H1 (cell line): ENCODE measurements around the gene MICU2. TPM values are rescaled to one million over a fixed set of nuclear protein-coding genes. Genes with fewer than 3 reads are reported as not detected.

Source experiments
- CTCF ChIA-PET: fragments of 300-600 bp; sonication (Branson Sonifier 250); formaldehyde crosslinking; loops from one replicate; lab custom pipeline; 2021; ENCODE audit not compliant: partially characterized antibody; lab: Charles Lee
- POLR2A ChIA-PET: fragments of 300-600 bp; sonication (Branson Sonifier 250); formaldehyde crosslinking; loops from one replicate; lab custom pipeline; 2021; ENCODE audit warnings: inconsistent platforms; ENCODE audit not compliant: partially characterized antibody; lab: Charles Lee
- DNase-seq, 2 experiments: peaks; one replicate each; pipeline versions ENCODE4 v3.0.0 to v3.0.0-alpha.2; 2010 to 2022; ENCODE audit warnings: low spot score in 2 of 2, low read depth in 1 of 2, mixed read lengths in 1 of 2
- FAIRE-seq: peaks from 2 replicates; lab custom pipeline; 2011; peaks lifted over from hg19 to GRCh38; lab: Jason Lieb, UNC
- H2AFZ ChIP-seq: 2 replicates; pipeline ENCODE4 v1.8.1; 2012; ENCODE audit warnings: low read length, inconsistent platforms
- H2AK5ac ChIP-seq: 2 replicates; pipeline ENCODE4 v1.6.1; 2013; ENCODE audit warnings: low read depth, low read length
- H2BK120ac ChIP-seq: replicated peaks from 2 replicates; pipeline ENCODE3; 2013; ENCODE audit warnings: low read depth, low read length, inconsistent platforms
- H2BK12ac ChIP-seq: 2 replicates; pipeline ENCODE4 v1.6.1; 2013; ENCODE audit warnings: low read depth, low read length
- H2BK15ac ChIP-seq: 2 replicates; pipeline ENCODE4 v1.6.1; 2013; ENCODE audit warnings: low read length
- H2BK20ac ChIP-seq: 2 replicates; pipeline ENCODE4 v1.6.1; 2013; ENCODE audit warnings: low read length
- H2BK5ac ChIP-seq: 2 replicates; pipeline ENCODE4 v1.6.1; 2013; ENCODE audit warnings: low read depth, low read length
- H3K14ac ChIP-seq: 2 replicates; pipeline ENCODE4 v1.6.1; 2013; ENCODE audit warnings: inconsistent platforms; ENCODE audit not compliant: insufficient read length
- H3K18ac ChIP-seq: 2 replicates; pipeline ENCODE4 v1.6.1; 2013; ENCODE audit warnings: low read length; ENCODE audit errors: extremely low read depth
- H3K23ac ChIP-seq: 2 replicates; pipeline ENCODE4 v1.6.1; 2013; ENCODE audit warnings: inconsistent platforms; ENCODE audit not compliant: insufficient read length
- H3K23me2 ChIP-seq: 2 replicates; pipeline ENCODE4 v1.6.1; 2013; ENCODE audit warnings: low read depth, low read length
- H3K27ac ChIP-seq: 2 replicates; pipeline ENCODE4 v1.6.1; 2011; ENCODE audit warnings: low read depth, low read length, inconsistent platforms
- H3K27me3 ChIP-seq, 4 experiments: replicated peaks in 1 of 4; 1 replicate in 1 of 4; 2 replicates in 3 of 4; pipeline versions ENCODE4 v1.6.1 to v1.8.1; 2011 to 2013; ENCODE audit warnings: low read length in 3 of 4, mild to moderate bottlenecking in 3 of 4, inconsistent platforms in 2 of 4, mixed read lengths in 2 of 4, moderate library complexity in 1 of 4; ENCODE audit not compliant: control insufficient read depth in 3 of 4, insufficient read depth in 3 of 4; ENCODE audit errors: extremely low read depth in 1 of 4
- H3K36me3 ChIP-seq, 4 experiments: 2 replicates each; pipeline versions ENCODE4 v1.6.1 to v1.8.1; 2011 to 2013; ENCODE audit warnings: mild to moderate bottlenecking in 4 of 4, low read length in 3 of 4, moderate library complexity in 2 of 4, control low read depth in 1 of 4, inconsistent platforms in 1 of 4; ENCODE audit not compliant: insufficient read depth in 4 of 4, control insufficient read depth in 2 of 4
- H3K4ac ChIP-seq: replicated peaks from 2 replicates; pipeline ENCODE3; 2013; ENCODE audit warnings: low read length, low read depth, mixed read lengths, inconsistent platforms; ENCODE audit not compliant: insufficient read length
- H3K4me1 ChIP-seq, 4 experiments: replicated peaks in 1 of 4; 1 replicate in 1 of 4; 2 replicates in 3 of 4; pipeline versions ENCODE4 v1.6.1 to v1.8.1; 2011 to 2013; ENCODE audit warnings: low read length in 3 of 4, inconsistent platforms in 2 of 4, mixed read lengths in 1 of 4; ENCODE audit not compliant: insufficient read depth in 4 of 4, control insufficient read depth in 3 of 4
- H3K4me2 ChIP-seq, 2 experiments: 2 replicates each; pipeline versions ENCODE4 v1.6.1 to v1.8.1; 2011 to 2013; ENCODE audit warnings: low read depth in 2 of 2, low read length in 2 of 2, control low read depth in 1 of 2, inconsistent platforms in 1 of 2, mild to moderate bottlenecking in 1 of 2; ENCODE audit not compliant: insufficient read depth in 1 of 2
- H3K4me3 ChIP-seq, 4 experiments: fragments of 200-600, 300-600 bp in 1 of 4; sonication (generic), shearing (Covaris generic), sonication (Bioruptor Twin) in 1 of 4; 2 replicates each; pipeline versions ENCODE4 v1.5.1 to v1.8.1; 2011 to 2016; ENCODE audit warnings: low read length in 4 of 4, low read depth in 3 of 4, control low read depth in 2 of 4, inconsistent platforms in 2 of 4, mild to moderate bottlenecking in 2 of 4, mixed read lengths in 1 of 4, moderate library complexity in 1 of 4; ENCODE audit not compliant: insufficient read depth in 2 of 4; ENCODE audit errors: extremely low read depth in 1 of 4
- H3K56ac ChIP-seq: replicated peaks from 2 replicates; pipeline ENCODE3; 2013; ENCODE audit warnings: low read depth, mild to moderate bottlenecking, mixed read lengths, low read length, inconsistent platforms; ENCODE audit not compliant: insufficient read length
- H3K79me1 ChIP-seq: 2 replicates; pipeline ENCODE4 v1.6.1; 2013; ENCODE audit warnings: low read depth, low read length, control low read depth
- H3K79me2 ChIP-seq, 2 experiments: 2 replicates each; pipeline versions ENCODE4 v1.6.1 to v1.8.1; 2012 to 2013; ENCODE audit warnings: low read length in 2 of 2, mild to moderate bottlenecking in 2 of 2, inconsistent platforms in 1 of 2; ENCODE audit not compliant: insufficient read depth in 2 of 2, control insufficient read depth in 1 of 2
- H3K9ac ChIP-seq, 4 experiments: replicated peaks in 1 of 4; 1 replicate in 1 of 4; 2 replicates in 3 of 4; pipeline versions ENCODE4 v1.6.1 to v1.8.1; 2011 to 2013; ENCODE audit warnings: low read depth in 3 of 4, low read length in 3 of 4, control low read depth in 2 of 4, mild to moderate bottlenecking in 2 of 4, moderate library complexity in 2 of 4, inconsistent platforms in 1 of 4; ENCODE audit errors: extremely low read depth in 1 of 4
- H3K9me3 ChIP-seq, 2 experiments: 2 replicates each; pipeline versions ENCODE4 v1.6.1 to v1.8.1; 2012 to 2013; ENCODE audit warnings: mild to moderate bottlenecking in 2 of 2, moderate library complexity in 2 of 2, control low read depth in 1 of 2, inconsistent platforms in 1 of 2, low read depth in 1 of 2, low read length in 1 of 2, mixed read lengths in 1 of 2; ENCODE audit not compliant: insufficient read depth in 2 of 2
- H4K20me1 ChIP-seq, 2 experiments: replicated peaks in 1 of 2; 2 replicates each; pipeline versions ENCODE3 to v1.8.1; 2011 to 2013; ENCODE audit warnings: inconsistent platforms in 2 of 2, low read length in 2 of 2, mild to moderate bottlenecking in 1 of 2; ENCODE audit not compliant: insufficient read depth in 2 of 2, control insufficient read depth in 1 of 2
- H4K5ac ChIP-seq: 2 replicates; pipeline ENCODE4 v1.6.1; 2013; ENCODE audit warnings: low read length, low read depth, mixed read lengths, inconsistent platforms; ENCODE audit not compliant: insufficient read length
- H4K8ac ChIP-seq: 2 replicates; pipeline ENCODE4 v1.8.0; 2013; ENCODE audit warnings: mild to moderate bottlenecking, moderate library complexity, low read length, inconsistent platforms; ENCODE audit not compliant: insufficient read depth; ENCODE audit errors: extremely low read depth
- H4K91ac ChIP-seq: replicated peaks from 2 replicates; pipeline ENCODE3; 2013; ENCODE audit warnings: low read length, mixed read lengths, inconsistent platforms; ENCODE audit not compliant: insufficient read length
- ASH2L ChIP-seq: fragments of 200-600, 300-600 bp; sonication (generic); IDR thresholded peaks from one replicate; pipeline ENCODE4 v1.7.1; 2017; ENCODE audit warnings: low read length
- BACH1 ChIP-seq: IDR thresholded peaks from 2 replicates; pipeline ENCODE4 v1.6.1; 2012; ENCODE audit warnings: low read length, improper control_type of control experiment
- BCL11A ChIP-seq, 2 experiments: IDR thresholded peaks; one replicate each; pipeline ENCODE4 v1.6.1; 2011; ENCODE audit warnings: low read depth in 2 of 2, low read length in 2 of 2, mild to moderate bottlenecking in 2 of 2
- BRCA1 ChIP-seq: IDR thresholded peaks from 2 replicates; pipeline ENCODE4 v1.6.1; 2012; ENCODE audit warnings: low read depth, low read length, improper control_type of control experiment
- CEBPB ChIP-seq: IDR thresholded peaks from 2 replicates; pipeline ENCODE4 v1.6.1; 2012; ENCODE audit warnings: low read depth, low read length
- CTCF ChIP-seq, 3 experiments: IDR thresholded peaks; 1 replicate in 2 of 3; 2 replicates in 1 of 3; pipeline versions ENCODE4 v1.5.1 to v1.6.1; 2011; ENCODE audit warnings: low read length in 3 of 3, mild to moderate bottlenecking in 3 of 3, inconsistent platforms in 2 of 3, low read depth in 1 of 3, moderate library complexity in 1 of 3; ENCODE audit not compliant: insufficient read depth in 1 of 3; ENCODE audit errors: control extremely low read depth in 1 of 3
- KDM1A ChIP-seq: fragments of 200-600, 300-600 bp; sonication (generic); IDR thresholded peaks from 2 replicates; pipeline ENCODE4 v1.7.1; 2016; ENCODE audit warnings: mild to moderate bottlenecking, low read length, borderline replicate concordance
- MAFK ChIP-seq: IDR thresholded peaks from 2 replicates; pipeline ENCODE4 v1.6.1; 2012; ENCODE audit warnings: low read depth, mild to moderate bottlenecking, improper control_type of control experiment, low read length
- NRF1 ChIP-seq: IDR thresholded peaks from 2 replicates; pipeline ENCODE4 v1.6.1; 2011; ENCODE audit warnings: mild to moderate bottlenecking, low read depth, low read length, improper control_type of control experiment
- RAD21 ChIP-seq, 2 experiments: IDR thresholded peaks in 1 of 2; conservative IDR thresholded peaks in 1 of 2; 2 replicates each; pipeline ENCODE4 v1.6.1; 2011; ENCODE audit warnings: low read depth in 2 of 2, low read length in 2 of 2, improper control_type of control experiment in 1 of 2, inconsistent platforms in 1 of 2, mild to moderate bottlenecking in 1 of 2, moderate library complexity in 1 of 2
- TAF1 ChIP-seq: IDR thresholded peaks from 2 replicates; pipeline ENCODE4 v1.6.1; 2011; ENCODE audit warnings: mild to moderate bottlenecking, low read depth, low read length
- TEAD4 ChIP-seq: IDR thresholded peaks from 2 replicates; pipeline ENCODE4 v1.6.1; 2012; ENCODE audit warnings: low read depth, low read length, inconsistent platforms, mixed read lengths
- polyA plus RNA-seq, 7 experiments: library from polyadenylated mRNA; depleted of rRNA in 3 of 7; stranded (reverse) in 5 of 7; unstranded in 2 of 7; fragments of >200 nt in 5 of 7; fragments of 200-250 nt in 2 of 7; gene quantifications; 1 replicate in 5 of 7; 2 replicates in 1 of 7; 4 replicates in 1 of 7; pipeline versions ENCODE4 v1.2.1 to v1.2.3, GENCODE V29; 2011 to 2013; ENCODE audit warnings: missing spikeins in 2 of 7, mixed read lengths in 2 of 7
- total RNA-seq: library from RNA; stranded (reverse); fragmentation: NEBNext Ultra II Directional; extraction: Animal tissue kit (Norgen Biotek cat#: 25700); gene quantifications from 2 replicates; pipeline ENCODE4 v1.2.1, GENCODE V29; 2021

The MICU2 gene
- total and polyA plus RNA-seq, 2 of the 8 experiments (the other 6 are each of a cell fraction or from before 2014, with no cell fraction given): 34.6 to 36.5 TPM

GRCh38 chr13:21541980-21542379 lies 62.0 kb downstream of the MICU2 start (continued):
- TF ChIP-seq TEAD4: no peak
- no peak for TF ChIP-seq CEBPB

GRCh38 chr13:21541271-21541670 lies 62.7 kb downstream of the MICU2 start:
- ChIA-PET POLR2A (no interaction called here), CTCF (interaction anchor here (0.6 kb wide), 1 partner anchor 1797 kb away, joined by 3 read pairs; no protein-coding TSS in a partner anchor)
- Histone ChIP-seq H4K8ac (no peak overlapping the region), H2BK120ac (no peak overlapping the region), H3K27ac (no peak overlapping the region), H4K5ac (no peak overlapping the region), H2AK5ac (no peak overlapping the region), H3K4me2 (no peak overlapping the region), H3K4me3 (no peak overlapping the region), H3K79me2 (peaks cover 0 to 8% of the 10 kb centered on the region in 2 experiments; a peak in 1 of 4 replicates), H3K36me3 (no peaks in the 10 kb centered on the region), H3K23ac (no peak overlapping the region), H3K23me2 (no peaks in the 10 kb centered on the region), H3K27me3 (no peaks in the 10 kb centered on the region), H3K4ac (no peak overlapping the region), H3K9me3 (no peaks in the 10 kb centered on the region), H4K20me1 (peaks cover 0 to 1% of the 10 kb centered on the region in 2 experiments), H3K9ac (no peak overlapping the region), H2BK20ac (no peak overlapping the region), H3K18ac (no peak overlapping the region), H3K14ac (no peak overlapping the region), H4K91ac (no peak overlapping the region), H2BK12ac (no peak overlapping the region), H3K56ac (no peak overlapping the region), H3K79me1 (no peaks in the 10 kb centered on the region), H2BK5ac (no peak overlapping the region), H2BK15ac (no peak overlapping the region), H2AFZ (no peak overlapping the region), H3K4me1 (no peaks in the 10 kb centered on the region)
- DNase-seq (no peak), FAIRE-seq (no peak)
- TF ChIP-seq BACH1: no peak
- no peak for TF ChIP-seq NRF1
- no peak for TF ChIP-seq MAFK
- TF ChIP-seq BRCA1: no peak
- no peak for TF ChIP-seq CEBPB
- no peak for TF ChIP-seq CTCF (IDR thresholded peaks at IDR 0.05; ENCODE audit: control extremely low read depth in 1 of 3, insufficient read depth in 1 of 3, low read depth in 1 of 3, low read length in 3 of 3)
- no peak for TF ChIP-seq TAF1
- TF ChIP-seq BCL11A (IDR thresholded peaks at IDR 0.05; ENCODE audit: low read depth in 2 of 2, low read length in 2 of 2): no peak
- TF ChIP-seq ASH2L: no peak
- no peak for TF ChIP-seq KDM1A
- no peak for TF ChIP-seq RAD21 (IDR thresholded peaks at IDR 0.05 in 1 of 2, conservative IDR thresholded peaks at IDR 0.05 in 1 of 2; ENCODE audit: low read depth in 2 of 2, low read length in 2 of 2)
